DLD1 (cell line): Measurements from ENCODE around the gene KRTAP5-4.

Experiments
- in situ Hi-C: cut with HindIII; loops from 2 replicates; pipeline ENCODE4 v1.10.0; 2017; ENCODE audit warnings: low sequenced_read_pairs

The KRTAP5-4 gene

GRCh38 chr11:1574238-1574932 lies 47.6 kb downstream of the KRTAP5-4 start:
- in situ Hi-C loops: no loop called here

- in situ Hi-C loops: no loop called here
Measured at GRCh38 chr11:1573903-1574237, 48.1 kb downstream of the KRTAP5-4 start.

- in situ Hi-C loops: no loop called here
Measured at GRCh38 chr11:1573077-1573902, 48.6 kb downstream of the KRTAP5-4 start.

- in situ Hi-C loops: no loop called here
Measured at GRCh38 chr11:1572197-1573076, 49.5 kb downstream of the KRTAP5-4 start, which contains the start of gene DUSP8. DUSP8 (minus strand) TSS chr11:1572271; CDS start chr11:1565826, 6,445 bp downstream.

GRCh38 chr11:1571760-1572196 lies 50.2 kb downstream of the KRTAP5-4 start:
- in situ Hi-C loops: no loop called here
